Fibroblast of skin of scalp (primary cell): Measurements from ENCODE around the gene LAMA5.

ENCODE experiments used
- DNase-seq: peaks from one replicate; pipeline ENCODE4 v3.0.0-alpha.2; 2013

The LAMA5 gene

DNA sequence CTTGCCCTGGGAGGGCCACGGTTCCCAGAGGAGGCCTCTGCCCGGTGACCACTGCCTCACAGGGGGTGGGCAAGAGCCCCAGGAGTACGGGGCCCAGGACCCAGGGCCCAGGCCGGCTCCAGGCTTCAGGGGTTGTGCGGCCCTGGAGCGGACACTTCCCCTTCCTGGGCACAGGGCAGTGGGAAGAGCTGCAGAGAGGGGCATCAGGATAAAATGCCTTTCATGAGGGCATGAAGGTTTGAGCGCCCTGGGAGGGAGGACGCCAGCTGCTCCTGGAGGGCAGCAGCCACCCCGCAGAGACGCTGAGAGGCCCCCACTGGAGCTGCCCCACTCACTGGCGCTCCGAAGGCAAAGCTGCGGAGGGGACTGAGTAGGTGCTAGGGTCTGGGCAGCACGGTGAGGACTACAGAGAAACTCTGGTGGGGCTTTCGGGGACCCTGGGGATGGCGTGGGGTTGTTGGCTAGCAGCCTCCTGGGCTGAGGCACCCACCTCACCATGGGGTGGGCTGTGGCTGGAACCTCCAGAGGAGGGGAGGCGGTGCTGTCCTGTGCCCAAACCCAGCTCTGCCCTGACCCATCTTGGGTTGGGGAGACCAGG, 10.4 kb downstream of the LAMA5 start:
- no peak for DNase-seq

DNA sequence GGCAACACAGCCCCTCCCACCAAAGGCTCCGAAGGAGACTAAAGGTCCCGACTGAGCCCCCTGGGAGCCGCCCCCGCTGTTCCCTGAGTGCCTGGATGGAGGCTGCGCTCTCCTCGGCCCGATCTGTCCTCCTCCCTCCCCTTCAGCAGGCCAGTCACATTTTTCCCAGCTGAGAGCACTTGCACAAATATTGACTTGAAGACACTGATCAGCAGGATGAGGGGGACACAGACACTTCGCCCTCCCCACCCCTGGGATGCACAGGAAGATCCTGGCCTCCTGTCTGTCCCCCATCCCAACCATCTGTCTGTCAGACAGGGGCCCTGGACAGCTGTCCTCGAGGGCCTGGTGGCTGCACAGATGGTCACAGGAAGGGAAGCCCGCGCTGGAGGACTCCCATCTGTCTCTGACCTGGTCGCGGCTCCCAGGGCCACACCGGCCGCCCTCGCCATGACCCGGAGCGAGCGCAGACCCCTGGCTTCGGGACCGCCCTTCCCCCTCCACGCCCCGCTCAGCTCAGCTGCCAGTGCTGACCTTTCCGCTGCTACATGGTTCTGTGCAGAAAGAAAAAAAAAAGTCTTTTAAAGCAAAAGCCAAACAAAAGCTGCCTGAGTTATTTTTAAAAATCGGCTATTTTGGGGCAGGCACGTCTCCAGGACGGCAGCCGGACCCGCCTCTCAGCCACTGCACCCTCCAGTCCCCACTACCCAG, 11.1 kb downstream of the LAMA5 start:
- DNase-seq = peak; percentile 68

- peak; percentile 61 for DNase-seq
Observed at GRCh38 chr20:62355516-62355877, 11.6 kb downstream of the LAMA5 start.

GRCh38 chr20:62354811-62355341, 12.2 kb downstream of the LAMA5 start:
- DNase-seq = no peak

DNA sequence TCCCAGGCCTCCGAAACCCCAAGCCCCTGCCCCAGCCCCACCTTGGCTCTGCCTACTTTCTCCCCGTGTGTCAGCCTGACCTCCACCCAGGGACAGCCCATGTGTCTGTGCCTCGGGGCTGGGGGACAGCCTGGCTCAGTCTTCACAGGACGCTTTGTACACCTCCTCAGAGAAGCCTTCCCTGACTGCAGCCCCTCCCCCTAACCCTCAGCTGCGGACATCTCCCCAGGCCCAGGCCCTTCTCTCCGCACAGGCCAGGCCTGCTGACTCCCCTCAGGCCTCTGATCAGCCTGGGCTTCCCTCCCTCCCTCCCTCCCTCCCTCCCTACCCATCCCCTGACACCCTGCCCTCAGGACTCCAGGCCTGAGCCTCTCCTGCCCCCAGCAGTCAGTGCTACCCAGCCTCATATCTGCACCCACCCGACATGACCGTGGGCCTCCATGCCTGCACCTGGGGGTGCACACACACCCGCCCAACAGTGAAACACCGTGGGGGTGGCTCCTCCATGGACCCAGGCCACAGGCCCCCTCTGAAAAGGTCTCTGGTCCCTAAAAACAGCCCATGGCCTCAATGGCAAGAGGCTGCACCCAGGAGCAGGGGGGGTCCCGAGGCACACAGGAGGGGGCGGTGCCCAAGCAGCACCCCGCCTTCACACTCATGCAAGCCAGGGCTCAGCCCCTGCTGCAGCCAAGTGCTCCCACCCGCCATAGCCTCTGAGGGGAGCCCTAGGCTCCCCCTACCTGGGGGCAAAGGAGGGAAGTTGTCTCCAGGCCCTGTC, 12.9 kb downstream of the LAMA5 start:
- DNase-seq = no peak

GRCh38 chr20:62353289-62354030, 13.7 kb downstream of the LAMA5 start:
- no peak for DNase-seq

DNA sequence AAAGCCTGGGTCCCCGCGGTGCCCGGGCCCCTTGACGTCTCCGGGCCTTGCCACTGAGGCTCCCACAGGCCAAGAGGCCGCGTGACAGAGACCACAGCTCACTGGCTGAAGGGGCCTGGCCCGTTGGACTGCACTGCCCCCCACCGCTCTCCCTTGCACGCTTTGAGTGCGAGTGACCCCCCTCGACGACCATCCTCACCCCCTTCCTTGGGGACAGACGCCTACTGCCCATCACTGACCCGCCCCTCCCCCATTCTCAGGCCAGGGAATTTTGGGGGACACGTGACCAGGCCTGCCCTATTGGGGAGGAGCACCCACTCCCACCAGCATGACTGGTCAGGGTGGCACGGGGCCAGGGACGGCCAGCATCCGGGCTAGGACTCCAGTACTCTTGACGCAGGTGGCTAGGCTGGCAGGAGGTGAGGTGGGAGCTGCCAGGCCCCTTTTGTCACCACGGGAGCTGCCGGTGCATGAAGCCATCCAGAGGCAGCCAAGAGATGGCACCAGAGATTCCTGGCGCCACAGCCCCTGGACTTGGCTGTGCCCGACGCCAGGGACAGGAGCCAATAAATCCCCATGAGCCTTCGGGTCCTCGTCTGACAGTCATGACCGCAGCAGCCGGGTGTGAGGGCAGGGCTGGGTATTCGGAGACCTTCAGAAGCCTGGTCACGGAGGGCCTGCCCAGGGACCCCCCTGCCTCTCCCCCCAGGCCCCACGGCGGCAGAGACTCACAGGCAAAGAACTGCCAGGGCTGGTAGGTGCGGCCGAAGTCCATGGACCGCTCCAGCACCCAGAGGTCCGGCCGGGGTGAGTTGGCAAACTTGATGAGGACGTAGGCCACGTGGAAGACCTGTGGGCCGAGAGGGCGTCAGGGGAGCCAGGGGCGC, 14.5 kb downstream of the LAMA5 start:
- no peak for DNase-seq

DNA sequence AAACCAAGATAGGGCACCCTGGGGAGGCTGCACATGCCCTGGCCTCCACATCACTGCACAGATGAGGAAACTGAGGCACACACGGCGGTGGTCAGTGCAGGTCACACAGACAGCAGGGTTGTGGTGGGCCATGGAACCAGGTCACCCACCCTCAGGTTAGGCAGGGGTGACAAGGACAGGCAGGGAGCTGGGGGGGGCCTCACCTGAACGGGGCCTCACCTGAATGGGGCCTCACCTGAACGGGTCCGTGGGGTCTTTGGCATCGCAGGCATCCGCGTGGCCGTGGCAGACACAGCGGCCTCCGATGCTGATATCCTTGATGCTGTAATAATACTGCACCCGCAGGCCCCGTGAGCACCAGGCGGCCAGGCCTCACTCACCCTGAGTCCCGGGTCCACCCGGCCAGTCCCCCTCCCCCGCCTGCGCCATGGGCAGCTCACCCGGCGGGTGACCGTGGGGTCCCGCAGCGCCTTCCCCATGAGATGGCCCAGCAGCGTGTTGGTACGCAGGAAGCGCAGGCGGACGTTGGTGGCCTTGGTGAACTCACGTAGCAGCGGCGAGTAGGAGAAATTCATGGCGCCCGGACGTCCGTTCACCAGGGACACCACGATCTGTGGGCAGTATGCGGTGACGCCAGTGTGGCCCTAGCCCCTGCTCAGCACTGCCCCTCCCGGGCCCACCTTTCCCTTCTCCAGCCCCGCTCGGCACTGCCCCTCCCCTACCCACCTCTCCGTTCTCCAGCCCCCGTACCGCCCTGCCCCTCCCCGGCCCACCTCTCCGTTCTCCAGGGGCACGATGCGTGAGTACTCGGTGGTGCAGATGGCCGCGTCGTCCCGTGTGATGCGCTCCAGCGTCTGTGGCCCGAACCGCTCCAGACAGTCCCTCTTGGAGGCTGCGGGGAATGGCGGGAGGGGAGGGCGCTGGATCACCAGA, 15.4 kb downstream of the LAMA5 start:
- DNase-seq = no peak

- DNase-seq = no peak
Observed at GRCh38 chr20:62350629-62351422, 16.3 kb downstream of the LAMA5 start.

GRCh38 chr20:62350098-62350628, 16.9 kb downstream of the LAMA5 start:
- DNase-seq = no peak

GRCh38 chr20:62349556-62350097, 17.5 kb downstream of the LAMA5 start:
- DNase-seq = no peak

DNA sequence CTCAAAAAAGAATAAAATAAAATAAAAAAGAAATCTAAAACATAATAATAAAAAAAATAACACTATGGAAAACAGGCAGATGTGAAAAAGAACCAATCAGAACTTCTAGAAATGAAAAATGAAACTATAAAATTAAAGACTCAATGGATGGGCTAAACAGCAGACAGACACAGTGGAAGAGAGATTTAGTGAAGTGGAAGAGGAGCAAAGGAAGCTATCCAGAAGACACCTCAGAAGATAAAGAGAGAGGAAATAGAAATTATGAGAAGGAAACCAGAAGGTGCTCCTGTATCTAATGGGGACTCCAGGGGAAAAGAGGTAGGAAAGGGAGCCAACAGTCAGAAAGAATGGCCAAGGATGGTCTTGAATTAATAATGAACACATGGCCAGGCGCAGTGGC, 18.5 kb downstream of the LAMA5 start:
- no peak for DNase-seq

- no peak for DNase-seq
Observed at GRCh38 chr20:62347445-62347844, 19.7 kb downstream of the LAMA5 start.

GRCh38 chr20:62347151-62347404, 20.0 kb downstream of the LAMA5 start:
- DNase-seq = no peak

GRCh38 chr20:62346398-62347150, 20.5 kb downstream of the LAMA5 start:
- no peak for DNase-seq

DNA sequence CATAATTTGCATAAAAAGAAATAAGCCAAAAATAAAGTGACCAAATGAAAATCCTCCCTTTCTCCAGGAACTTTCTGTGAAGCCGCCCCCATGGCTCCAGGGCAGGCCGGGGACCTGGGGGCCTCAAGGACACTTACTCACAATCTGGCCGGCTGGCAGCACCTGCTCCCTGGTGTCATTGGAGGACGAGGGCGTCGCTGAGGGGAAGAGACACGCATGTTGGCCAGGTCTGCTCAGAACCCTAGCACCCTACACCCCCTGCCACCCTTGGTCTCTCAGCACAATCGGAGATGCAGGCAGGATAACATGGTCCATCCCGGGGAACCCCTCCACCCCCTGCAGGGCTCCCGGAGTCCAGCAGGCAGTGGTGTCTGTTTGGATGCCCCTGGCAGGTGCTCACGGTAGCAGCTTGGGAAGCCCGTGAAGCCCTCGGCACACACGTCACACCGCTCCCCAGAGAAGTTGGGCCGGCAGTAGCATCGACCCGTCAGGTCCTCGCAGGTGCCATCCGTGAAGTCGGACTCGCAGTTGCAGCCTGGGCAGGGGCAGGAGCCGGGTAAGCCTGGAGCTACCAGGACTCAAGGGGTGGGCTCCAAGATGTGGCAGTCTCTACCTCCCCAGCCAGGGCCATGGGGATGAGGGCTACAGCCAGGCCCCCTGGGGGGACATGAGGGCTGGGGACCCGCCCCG, 21.3 kb downstream of the LAMA5 start:
- DNase-seq = no peak

GRCh38 chr20:62344782-62345181, 22.3 kb downstream of the LAMA5 start:
- no peak for DNase-seq

DNA sequence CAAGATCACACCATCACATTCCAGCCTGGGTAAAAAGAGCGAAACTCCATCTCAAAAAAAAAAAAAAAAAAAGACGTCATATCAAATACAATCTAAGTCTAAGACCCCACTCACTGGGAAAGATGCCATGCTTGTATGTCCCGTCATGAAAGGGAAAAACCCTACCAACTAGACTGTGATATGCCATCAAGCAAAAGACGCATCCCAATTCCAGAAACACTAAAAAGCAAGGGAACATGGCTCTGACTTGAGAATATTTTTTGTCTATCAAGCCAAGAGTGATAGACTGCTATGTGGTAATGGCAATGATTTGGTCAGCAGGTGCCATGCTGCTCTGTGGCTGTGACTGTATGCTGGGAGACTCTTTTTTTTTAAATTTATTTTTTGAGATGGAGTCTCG, 23.0 kb downstream of the LAMA5 start:
- DNase-seq = no peak
